Spleen (tissue), 7 donors: Measurements from ENCODE around the gene GREB1.

Experiments
- POLR2A ChIP-seq, 3 donors: fragments of 450-650 bp; IDR thresholded peaks; one replicate each; pipeline ENCODE4 v1.5.1; 2017; ENCODE audit warnings: antibody characterized with exemption in 3 of 3, mild to moderate bottlenecking in 1 of 3
- POLR2AphosphoS5 ChIP-seq, 3 donors: sonication (generic); formaldehyde crosslinking; IDR thresholded peaks; one replicate each; pipeline ENCODE4 v1.5.1; 2017; ENCODE audit warnings: antibody characterized with exemption in 3 of 3
- TF ChIP-seq, protein P1 (sequence below), 11 experiments: fragments of 200-600 bp in 7 of 11; fragments of 450-650 bp in 4 of 11; sonication (generic) in 4 of 11; IDR thresholded peaks in 8 of 11; conservative IDR thresholded peaks in 3 of 11; 1 replicate in 7 of 11; 2 replicates in 4 of 11; pipeline versions ENCODE4 v1.4.0 to v1.8.0; 2016 to 2021; ENCODE audit warnings: antibody characterized with exemption in 11 of 11, inconsistent platforms in 4 of 11, mild to moderate bottlenecking in 1 of 11
- donor health status: DM: no; HTN: no; CAD: no; lungs with moderate emphysema.
- donor health status: DM: no; HTN: no; CAD: no.
- donor health status: DM: no; HTN: no; CAD: no.

DNA sequence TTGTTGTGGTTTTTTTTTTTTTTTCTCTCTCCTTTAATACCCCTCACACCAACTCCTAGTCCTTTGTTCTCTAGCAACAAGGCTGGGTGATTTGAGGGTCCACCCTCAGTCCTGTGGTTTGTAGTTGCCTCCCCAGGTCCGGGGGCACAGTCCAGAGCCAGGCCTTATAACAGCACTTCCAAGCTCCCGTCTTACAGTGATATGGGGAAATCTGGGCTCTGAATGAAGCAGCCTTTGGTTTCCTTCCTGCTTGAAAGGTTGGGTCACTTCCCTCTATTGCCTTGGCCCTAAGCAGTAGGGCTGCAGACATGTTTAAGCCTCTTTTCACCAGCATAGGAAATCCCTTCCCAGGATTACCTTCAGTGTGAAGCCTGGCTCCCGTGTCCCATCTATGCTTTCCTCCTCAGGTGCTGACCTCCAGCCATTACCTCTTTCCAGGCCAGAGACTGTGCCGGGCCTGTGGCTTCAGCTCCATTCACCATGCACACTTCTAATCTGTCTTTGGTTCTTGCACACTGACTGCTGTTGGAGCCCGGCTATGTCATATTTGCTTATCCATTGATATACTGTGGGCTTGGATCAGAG, 157.3 kb downstream of the GREB1 start:
- no peak for TF ChIP-seq POLR2A (IDR thresholded peaks at IDR 0.05)
- TF ChIP-seq, protein P1, sequence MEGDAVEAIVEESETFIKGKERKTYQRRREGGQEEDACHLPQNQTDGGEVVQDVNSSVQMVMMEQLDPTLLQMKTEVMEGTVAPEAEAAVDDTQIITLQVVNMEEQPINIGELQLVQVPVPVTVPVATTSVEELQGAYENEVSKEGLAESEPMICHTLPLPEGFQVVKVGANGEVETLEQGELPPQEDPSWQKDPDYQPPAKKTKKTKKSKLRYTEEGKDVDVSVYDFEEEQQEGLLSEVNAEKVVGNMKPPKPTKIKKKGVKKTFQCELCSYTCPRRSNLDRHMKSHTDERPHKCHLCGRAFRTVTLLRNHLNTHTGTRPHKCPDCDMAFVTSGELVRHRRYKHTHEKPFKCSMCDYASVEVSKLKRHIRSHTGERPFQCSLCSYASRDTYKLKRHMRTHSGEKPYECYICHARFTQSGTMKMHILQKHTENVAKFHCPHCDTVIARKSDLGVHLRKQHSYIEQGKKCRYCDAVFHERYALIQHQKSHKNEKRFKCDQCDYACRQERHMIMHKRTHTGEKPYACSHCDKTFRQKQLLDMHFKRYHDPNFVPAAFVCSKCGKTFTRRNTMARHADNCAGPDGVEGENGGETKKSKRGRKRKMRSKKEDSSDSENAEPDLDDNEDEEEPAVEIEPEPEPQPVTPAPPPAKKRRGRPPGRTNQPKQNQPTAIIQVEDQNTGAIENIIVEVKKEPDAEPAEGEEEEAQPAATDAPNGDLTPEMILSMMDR (IDR thresholded peaks at IDR 0.05 in 8 of 11, conservative IDR thresholded peaks at IDR 0.05 in 3 of 11) = no peak
- TF ChIP-seq POLR2AphosphoS5 (IDR thresholded peaks at IDR 0.05) = no peak
